Stimulated activated CD8-positive, alpha-beta memory T cell treated with anti-CD3 and anti-CD28 coated beads, Interleukin-15, amount 100 ng/mL, for 1 hour (primary cell): ENCODE data around the gene ZNF326.
A peak's percentile ranks its signal among the peaks of the same experiment; 100 is the strongest.

Source experiments
- DNase-seq: peaks from one replicate; pipeline ENCODE4 v3.0.0-alpha.2; 2020; ENCODE audit warnings: low read depth

ZNF326 gene

GRCh38 chr1:89994805-89995597 is at the start of gene ZNF326:
ZNF326 (plus strand) TSS chr1:89995110; CDS start chr1:89995258, 148 bp downstream.
- peak; percentile 91 for DNase-seq

- DNase-seq: no peak
These were observed 48.9 kb upstream of the ZNF326 start for GRCh38 chr1:89945852-89946476.

GRCh38 chr1:89946532-89946931 is 48.4 kb upstream of the ZNF326 start:
- DNase-seq: no peak

- no peak for DNase-seq
These were observed 46.1 kb upstream of the ZNF326 start for GRCh38 chr1:89948722-89949345.

GRCh38 chr1:89949991-89950624 is 44.8 kb upstream of the ZNF326 start:
- DNase-seq: no peak

- DNase-seq: no peak
These were observed 44.2 kb upstream of the ZNF326 start for GRCh38 chr1:89950703-89951102.

GRCh38 chr1:89951766-89952604 is 42.9 kb upstream of the ZNF326 start:
- no peak for DNase-seq

- no peak for DNase-seq
These were observed 42.2 kb upstream of the ZNF326 start for GRCh38 chr1:89952605-89953130.

- no peak for DNase-seq
These were observed 41.7 kb upstream of the ZNF326 start for GRCh38 chr1:89953131-89953626.

- no peak for DNase-seq
These were observed 41.0 kb upstream of the ZNF326 start for GRCh38 chr1:89953929-89954328.

GRCh38 chr1:89954401-89954800 is 40.5 kb upstream of the ZNF326 start:
- DNase-seq: no peak

GRCh38 chr1:89955311-89956205 is 39.4 kb upstream of the ZNF326 start:
- DNase-seq: no peak

- DNase-seq: no peak
These were observed 37.8 kb upstream of the ZNF326 start for GRCh38 chr1:89957107-89957506.

- DNase-seq: no peak
These were observed 35.9 kb upstream of the ZNF326 start for GRCh38 chr1:89958851-89959654.

GRCh38 chr1:89959719-89960118 is 35.2 kb upstream of the ZNF326 start:
- no peak for DNase-seq

GRCh38 chr1:89962024-89962741 is 32.7 kb upstream of the ZNF326 start:
- no peak for DNase-seq

GRCh38 chr1:89962742-89963075 is 32.2 kb upstream of the ZNF326 start:
- DNase-seq: no peak

- DNase-seq: no peak
These were observed 29.6 kb upstream of the ZNF326 start for GRCh38 chr1:89965193-89965768.
